COR-L47 (cell line): ENCODE data around the gene SLC25A29.
A peak's percentile ranks its signal among the peaks of the same experiment; 100 is the strongest.
"Not testable (repeated sequence)": the region's sequence is repeated elsewhere in the genome, so short reads cannot be mapped to it uniquely, and the experiment has no call there.

Experiments
- DNase-seq: peaks from one replicate; lab custom pipeline; 2025; lab: John Stamatoyannopoulos, UW

SLC25A29 gene

GRCh38 chr14:100292776-100293461 is 13.3 kb downstream of the SLC25A29 start:
- DNase-seq, result no peak

- no peak for DNase-seq
These were observed 13.9 kb downstream of the SLC25A29 start for GRCh38 chr14:100292301-100292775.

DNA sequence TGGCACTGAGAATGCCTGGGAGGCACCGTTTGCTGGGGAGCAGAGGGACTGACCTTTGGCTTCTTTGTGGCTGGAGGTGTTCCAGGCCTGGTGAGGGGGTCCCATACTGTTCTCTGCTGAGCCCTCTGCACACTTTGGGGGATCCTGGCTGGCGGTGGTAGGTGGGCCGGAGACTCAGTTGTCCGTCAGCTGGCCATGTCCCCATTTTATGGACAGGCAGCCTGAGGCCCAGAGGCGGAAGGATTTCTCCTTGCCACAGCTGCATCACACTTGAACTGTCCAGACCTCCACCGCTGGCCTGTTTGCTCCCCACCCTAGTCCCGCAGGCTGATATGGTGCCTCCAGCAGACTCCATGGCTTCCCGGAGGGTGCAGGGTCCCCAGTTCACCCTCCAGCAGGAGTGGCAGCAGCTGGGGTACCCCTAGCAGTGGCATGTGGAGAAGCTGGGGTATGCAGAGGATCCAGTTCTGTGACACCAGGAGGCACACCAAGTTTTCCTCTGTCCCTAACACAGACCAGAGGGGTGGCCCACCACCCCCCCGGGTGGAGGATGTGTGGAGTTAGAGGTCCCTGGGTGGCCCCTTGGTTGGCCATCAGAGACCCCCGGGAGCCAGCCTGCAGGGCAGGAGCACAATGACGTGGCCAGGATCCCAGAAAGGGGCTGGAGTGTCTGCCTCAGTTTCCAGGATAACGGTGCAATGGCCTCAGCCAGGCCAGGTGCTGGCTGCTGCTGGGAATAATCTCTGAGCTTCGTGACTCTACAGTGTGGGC is 14.8 kb downstream of the SLC25A29 start:
- no peak for DNase-seq

DNA sequence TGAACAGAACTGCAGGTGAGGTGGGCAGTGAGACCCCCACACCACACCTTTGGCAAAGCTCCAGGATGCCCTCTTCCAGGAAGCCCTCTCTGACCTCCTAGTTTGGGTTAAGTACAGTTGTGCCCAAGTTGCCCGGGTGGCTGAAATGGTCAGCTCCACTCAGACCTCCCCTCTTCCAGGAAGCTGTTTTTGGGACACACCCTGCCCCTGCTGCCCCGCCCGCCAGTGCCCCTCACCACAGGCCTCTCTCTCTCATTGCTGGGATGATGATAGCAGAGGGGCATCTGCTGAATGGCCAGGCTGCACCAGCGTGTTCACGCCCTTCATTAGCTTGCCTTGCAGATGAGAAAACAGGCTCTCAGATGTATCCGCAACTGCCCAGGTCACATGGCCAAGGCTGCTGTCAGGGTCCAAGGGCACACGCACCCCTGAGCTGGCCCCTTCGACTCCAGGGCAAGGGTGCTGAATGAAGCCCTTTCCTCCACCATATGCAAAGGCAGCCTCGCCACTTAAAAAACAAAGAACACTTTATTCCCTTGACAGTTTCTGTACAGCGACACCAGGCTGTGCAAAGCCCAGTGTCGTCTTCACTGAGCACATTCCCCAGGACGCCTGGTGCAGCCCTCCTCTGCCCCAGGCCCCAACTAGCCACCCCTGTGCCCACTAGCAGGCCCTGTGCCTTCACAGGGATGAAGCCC is 15.5 kb downstream of the SLC25A29 start:
- no peak for DNase-seq

DNA sequence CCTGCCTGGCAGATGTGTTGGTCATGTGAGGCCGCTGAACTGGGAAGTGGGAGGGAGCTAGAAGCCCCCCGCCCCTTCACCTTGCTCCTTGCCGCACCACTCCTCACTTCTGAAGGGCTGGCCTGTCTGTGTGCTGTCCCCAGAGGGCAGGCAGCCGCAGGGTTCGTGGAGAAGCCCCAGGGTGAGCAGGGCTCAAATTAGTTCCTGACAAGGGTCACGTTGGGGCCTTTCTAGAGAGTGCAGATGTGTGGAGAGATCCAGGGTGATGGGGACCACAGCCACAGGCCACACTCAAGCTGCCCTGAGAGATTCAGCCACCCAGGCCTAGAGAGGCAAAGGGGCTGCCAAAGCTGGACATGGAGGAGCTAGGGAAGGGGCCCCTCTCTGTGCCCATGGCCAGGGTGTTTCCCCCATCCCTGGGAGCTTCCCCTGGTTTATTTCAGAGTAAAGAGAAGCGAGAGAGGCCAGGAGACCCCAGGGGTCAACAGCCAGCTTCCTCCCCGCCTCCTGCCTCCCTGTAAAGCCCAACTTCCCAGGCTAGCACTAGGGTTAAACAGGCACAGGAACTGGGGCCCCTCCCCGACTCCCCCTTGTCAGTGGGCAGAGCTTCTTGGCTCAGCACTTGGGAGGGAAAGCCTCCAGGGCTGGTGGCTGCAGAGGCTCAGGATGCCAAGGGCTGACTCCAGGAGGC is 16.2 kb downstream of the SLC25A29 start:
- no peak for DNase-seq

DNA sequence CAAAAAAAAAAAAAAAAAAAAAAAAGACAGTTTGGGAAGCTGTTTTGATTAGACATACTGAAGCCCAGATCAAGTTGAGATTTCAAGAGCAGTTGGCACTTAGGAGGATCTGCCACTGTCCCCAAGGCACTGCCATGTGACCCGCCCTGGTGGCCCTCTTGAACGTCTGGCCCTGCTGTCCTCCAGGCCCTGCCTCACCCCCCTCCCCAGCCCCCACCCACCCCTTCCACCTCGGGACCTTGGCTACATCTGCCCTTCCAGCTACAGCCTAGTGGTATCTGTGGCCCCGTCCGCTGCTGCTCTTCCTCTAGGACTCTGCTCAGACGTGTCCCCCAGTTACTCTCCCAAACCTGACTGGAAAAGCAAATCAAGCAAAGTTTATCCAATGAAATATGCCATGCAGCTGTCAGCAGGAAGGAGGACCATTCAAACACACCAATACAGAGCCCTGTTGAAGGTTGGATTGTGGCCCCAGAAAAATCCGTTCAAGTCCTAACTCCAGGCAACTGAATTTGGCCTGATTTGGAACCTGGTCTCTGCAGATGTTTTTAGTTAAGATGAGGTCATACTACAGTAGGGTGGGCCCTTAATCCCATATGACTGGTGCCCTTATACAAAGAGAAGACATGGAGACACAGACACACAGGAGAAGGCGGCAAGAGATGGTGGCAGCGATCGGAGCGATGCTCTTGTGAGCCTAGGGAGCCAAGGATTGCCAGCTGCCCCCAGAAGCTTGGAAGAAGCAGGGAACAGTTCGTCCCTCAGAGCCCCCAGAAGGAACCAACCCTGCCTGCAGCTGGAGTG is 17.7 kb downstream of the SLC25A29 start:
- DNase-seq, result no peak

DNA sequence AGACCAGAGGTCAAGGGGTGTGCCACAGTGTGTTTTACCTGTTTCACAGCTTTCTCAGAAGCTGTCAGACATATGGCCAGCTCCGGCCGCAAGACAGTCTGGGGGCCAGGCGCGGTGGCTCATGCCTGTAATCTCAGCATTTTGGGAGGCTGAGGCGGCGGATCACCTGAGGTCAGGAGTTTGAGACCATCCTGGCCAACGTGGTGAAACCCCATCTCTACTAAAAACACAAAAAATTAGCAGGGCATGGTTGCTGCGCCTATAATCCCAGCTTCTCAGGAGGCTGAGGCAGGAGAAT is 18.3 kb downstream of the SLC25A29 start:
- not testable (repeated sequence) for DNase-seq

DNA sequence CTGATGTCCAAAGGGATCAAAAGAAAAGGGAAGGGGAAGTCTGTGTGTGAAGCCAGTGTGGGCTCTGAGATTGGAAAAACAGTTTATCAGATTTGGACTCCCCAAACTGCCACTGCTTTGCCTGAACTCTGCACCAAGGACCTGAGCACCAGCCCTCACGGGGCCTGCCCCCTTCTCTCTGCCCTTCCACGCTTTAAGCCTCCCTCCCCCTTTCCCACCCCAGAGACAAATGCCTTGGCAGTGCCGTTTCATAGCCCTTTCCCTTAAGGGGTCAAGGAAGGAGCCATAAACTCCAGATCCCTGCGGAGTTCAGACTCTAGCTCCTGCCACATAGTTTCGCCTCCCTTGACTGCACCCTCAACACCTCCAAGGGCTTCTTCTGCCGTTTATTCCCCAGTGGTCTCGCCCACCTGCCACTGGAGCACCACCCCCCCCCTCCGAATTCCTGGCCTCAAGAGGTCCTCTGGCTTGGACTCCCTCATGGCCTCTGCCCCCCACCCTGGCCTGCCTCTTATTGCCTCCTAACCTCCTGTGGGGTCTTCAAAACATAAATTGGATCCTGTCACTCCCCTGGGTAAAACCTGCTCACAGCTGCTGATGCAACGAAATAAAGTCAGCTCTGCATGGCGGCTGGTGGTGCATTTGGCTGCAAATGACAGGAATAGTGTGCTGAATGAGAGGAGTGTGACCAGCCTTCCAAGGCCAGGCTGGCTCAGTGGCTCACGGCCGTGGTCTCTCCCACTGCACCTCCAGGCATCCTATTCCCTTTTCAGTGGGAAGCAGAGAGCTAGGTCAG is 18.8 kb downstream of the SLC25A29 start:
- no peak for DNase-seq

DNA sequence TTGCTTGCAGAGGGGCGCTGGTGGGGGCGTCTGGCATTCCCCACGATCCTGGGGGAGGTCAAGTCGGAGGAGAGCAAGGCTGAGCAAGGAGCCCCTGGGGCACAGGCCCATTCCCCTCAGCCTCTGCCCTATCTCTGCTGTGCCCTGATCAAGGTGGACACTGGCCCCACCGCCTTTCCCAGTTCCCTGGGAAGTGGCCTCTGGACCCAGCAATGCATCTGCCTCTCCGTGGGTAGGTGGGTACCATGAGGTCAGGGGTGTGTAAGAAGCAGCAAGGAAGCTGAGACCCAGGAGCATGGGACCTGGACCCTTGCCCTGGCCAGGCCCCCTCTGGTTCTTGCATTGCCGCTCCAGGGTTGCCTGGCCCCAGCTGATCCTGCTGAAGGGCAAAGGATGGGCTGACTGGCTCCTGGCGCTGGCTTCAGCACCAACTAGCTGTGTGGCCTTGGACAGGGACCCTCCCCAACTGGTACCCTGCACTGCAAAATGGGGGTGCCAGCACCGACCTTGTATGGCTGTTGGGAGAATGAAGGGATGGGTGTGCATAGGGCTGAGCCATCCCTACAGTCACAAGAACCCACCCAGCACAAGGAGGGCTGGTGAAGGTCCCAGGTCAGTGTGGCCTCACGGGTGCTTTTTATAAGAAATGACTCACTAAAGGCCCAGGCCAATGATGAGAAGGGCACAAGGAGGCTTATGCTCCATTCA is 19.6 kb downstream of the SLC25A29 start:
- DNase-seq, result no peak

- DNase-seq, result no peak
These were observed 20.3 kb downstream of the SLC25A29 start for GRCh38 chr14:100285913-100286400.

DNA sequence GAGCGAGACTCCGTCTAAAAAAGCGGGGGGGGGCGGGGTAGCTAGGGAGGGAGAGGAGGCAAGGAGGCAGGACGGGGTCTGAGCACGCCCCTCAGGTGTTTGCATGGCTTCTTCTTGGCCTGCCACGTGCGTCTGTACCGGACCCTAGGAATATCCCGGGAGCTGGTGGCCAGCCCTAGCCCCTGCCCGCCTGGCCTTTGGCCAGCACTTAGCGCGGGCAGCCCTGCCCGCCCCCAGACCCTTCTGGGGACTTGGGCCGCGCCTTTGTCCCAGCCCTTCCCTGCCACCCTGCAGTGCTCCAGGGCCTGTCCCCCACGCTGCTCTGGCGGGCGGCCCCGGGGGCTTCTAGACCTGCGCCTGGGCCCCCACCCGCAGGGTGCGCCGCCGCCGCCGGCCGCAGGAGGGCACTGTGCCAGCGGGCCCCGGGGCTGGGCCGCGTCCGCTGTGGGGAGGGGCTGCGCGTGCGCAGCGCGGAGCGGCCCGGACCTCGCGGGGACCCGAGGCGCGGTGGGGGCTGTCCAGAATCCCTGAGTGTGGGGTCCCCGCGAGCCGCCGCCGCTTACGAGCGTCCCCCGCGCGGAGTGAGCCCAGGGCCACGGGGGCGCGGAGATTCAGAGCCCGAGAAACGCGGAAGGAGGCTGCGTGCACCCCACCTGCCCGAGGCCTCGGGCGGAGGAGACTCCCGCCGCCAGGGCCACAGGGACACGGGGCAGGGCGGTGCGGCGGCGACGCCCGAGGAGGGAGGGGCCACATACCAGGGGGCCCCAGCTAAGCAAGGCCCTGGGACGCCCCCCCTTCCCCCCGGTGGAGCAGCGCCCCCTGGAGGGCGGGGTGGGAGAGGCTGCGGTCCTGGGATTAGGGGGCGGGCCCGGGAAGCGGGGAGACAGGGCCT is 21.0 kb downstream of the SLC25A29 start:
- peak; percentile 74 for DNase-seq

- DNase-seq, result no peak
These were observed 22.0 kb downstream of the SLC25A29 start for GRCh38 chr14:100283984-100284881.

DNA sequence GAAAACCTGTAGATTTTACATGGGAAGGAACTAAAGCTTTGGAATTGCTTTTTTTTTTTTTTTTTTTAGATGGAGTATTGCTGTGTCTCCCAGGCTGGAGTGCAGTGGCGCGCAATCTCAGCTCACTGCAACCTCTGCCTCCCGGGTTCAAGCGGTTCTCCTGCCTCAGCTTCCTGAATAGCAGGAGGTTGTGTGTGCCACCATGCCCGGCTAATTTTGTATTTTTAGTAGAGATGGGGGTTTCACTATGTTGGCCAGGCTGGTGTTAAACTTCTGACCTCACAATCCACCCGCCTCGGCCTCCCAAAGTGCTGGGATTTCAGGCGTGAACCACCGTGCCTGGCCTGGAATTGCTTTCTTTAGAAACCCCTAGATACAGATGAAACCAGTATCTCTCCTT is 22.8 kb downstream of the SLC25A29 start:
- not testable (repeated sequence) for DNase-seq

DNA sequence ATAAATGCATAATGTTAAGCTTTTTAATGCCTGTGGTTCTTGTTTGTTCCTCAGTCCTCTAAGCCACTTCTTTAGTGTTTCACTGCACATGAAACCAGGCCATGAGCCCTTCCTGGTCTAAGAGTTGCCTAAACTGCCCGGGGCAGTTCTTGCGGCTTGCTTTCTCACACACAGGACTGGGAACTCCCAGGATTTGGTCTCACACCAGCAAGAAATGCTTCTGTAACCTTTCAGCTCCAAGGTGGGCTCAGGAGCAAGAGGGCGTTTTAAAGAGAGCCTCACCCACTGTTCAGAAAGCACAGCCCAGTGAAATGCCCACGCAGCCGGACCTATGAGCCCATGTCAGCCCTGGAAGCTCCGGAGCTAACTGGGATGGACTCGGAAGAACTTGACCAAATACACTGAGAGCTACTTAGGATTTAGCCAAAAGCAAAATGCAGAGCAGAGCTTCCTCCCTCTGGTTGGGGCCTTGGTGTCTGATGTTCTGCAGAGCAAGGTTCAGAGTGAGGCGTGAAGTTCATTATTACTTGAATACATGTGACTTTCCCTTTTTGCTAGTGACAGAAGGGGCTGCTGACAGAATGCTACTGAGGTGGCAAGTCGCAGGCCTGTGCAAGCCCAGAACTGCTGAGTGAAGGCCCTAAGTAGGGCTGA is 23.4 kb downstream of the SLC25A29 start:
- no peak for DNase-seq

GRCh38 chr14:100282083-100282350 is 24.2 kb downstream of the SLC25A29 start:
- DNase-seq, result no peak

DNA sequence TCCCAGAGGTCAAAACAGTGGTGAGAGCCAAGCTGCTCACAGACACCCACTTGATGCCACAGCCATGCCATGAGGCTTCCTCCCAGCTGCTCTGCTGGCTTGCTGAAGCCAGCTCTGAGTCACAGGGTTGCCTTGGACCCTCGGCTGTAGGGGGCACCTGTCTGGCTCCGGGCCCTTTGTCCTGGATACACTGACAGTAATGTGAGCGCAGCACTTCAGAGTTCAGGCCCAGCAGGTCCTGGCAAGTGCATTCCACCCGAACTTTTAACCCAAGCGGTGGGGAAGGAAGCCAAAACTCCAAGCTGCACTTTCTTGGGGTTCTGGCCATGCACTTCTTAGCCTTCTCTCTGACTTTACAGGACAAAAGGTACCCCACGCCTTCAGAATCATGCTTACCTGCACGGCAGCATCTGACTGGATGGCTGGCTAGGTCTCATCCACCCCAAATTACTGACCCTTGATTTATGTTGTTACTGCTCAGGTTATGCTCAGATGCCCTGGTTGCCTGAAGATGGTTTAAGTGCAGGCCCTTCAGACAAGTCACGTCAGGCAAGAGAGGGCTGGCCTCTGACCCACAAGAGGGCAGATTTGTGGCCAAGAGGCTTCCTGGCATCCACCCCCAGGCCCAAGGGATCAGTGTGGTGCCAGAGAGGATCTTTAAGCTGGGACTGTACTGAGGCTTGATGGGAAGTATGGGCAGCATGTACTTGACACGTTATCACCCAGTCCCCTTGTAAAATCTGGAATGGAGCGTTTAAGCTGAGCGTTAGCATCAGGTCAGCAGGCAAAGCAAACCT is 24.8 kb downstream of the SLC25A29 start:
- DNase-seq, result no peak

- no peak for DNase-seq
These were observed 26.7 kb downstream of the SLC25A29 start for GRCh38 chr14:100279563-100279962.
